Omental fat pad (tissue), 4 donors: ENCODE measurements around the gene PREP. TPM values are rescaled to one million over a fixed set of nuclear protein-coding genes. Genes with fewer than 3 reads are reported as not detected.

Source experiments
- ATAC-seq: fragments of 150-250 bp; one replicate; pipeline ENCODE4 v1.9.1; 2016; ENCODE audit warnings: mild to moderate bottlenecking, moderate library complexity; ENCODE audit not compliant: low FRiP score
- DNase-seq: peaks from one replicate; pipeline ENCODE4 v3.0.0-alpha.2; 2019; ENCODE audit warnings: low spot score
- CTCF ChIP-seq, 3 donors: fragments of 450-650 bp; IDR thresholded peaks; one replicate each; pipeline ENCODE4 v1.5.1; 2016 to 2017; ENCODE audit warnings: antibody characterized with exemption in 3 of 3, mild to moderate bottlenecking in 3 of 3, moderate library complexity in 2 of 3
- total RNA-seq, 4 donors: library from RNA; depleted of rRNA; stranded (reverse); fragments of >200 nt; gene quantifications; one replicate each; pipeline ENCODE4 v1.1.0, GENCODE V29; 2016

PREP gene
- total RNA-seq, 4 donors from 2014 or later = 18.1 to 29.9 (median 23.6) TPM

- DNase-seq (no peak), ATAC-seq (no peak)
Observed at GRCh38 chr6:105331927-105332326, 71.0 kb downstream of the PREP start.

GRCh38 chr6:105330913-105331312 is 72.0 kb downstream of the PREP start:
- DNase-seq (no peak), ATAC-seq (no peak)
- TF ChIP-seq CTCF (IDR thresholded peaks at IDR 0.05) = no peak

More at GRCh38 chr6:105331927-105332326, 71.0 kb downstream of the PREP start:
- TF ChIP-seq CTCF (IDR thresholded peaks at IDR 0.05) = no peak

GRCh38 chr6:105330364-105330763 is 72.5 kb downstream of the PREP start:
- ATAC-seq = no peak
- DNase-seq = no peak
- TF ChIP-seq CTCF (IDR thresholded peaks at IDR 0.05) = no peak

- DNase-seq (no peak), ATAC-seq (no peak)
- no peak for TF ChIP-seq CTCF (IDR thresholded peaks at IDR 0.05)
Observed at GRCh38 chr6:105326833-105327770, 75.8 kb downstream of the PREP start.

GRCh38 chr6:105326216-105326615 is 76.7 kb downstream of the PREP start:
- ATAC-seq = no peak
- DNase-seq = no peak
- no peak for TF ChIP-seq CTCF (IDR thresholded peaks at IDR 0.05)

GRCh38 chr6:105324386-105324950 is 78.4 kb downstream of the PREP start:
- ATAC-seq (no peak), DNase-seq (no peak)
- no peak for TF ChIP-seq CTCF (IDR thresholded peaks at IDR 0.05)
